ENCODE results near the gene DPH2.

DPH2 gene

DNA sequence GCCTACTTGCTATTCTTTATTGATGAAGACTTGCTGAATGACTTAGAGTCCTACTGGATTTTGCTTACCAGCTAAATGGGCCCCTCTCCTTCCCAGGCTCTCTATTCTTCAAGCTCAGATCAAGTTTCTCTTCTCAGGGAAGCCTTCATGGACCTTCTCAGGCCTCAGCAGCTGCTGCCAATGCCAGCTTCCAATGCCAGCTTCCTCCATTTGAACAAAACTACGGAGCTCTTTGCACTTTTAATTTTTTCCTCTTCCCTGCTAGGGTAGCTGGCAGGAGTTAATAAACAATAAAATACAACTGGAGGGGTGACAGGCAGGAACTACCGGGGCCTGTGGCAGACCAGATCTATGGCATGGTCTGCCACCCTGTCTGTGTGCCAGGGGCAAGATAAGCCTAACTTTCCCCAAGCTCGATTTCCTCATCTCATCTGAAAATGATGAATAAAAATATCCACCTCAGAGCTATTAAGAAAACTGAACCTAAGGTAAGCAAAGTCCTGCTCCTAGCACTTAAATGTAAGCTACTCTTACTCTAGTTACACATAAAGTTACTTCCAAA lies 24.1 kb upstream of the DPH2 start:
- DNase-seq: no peak
- Histone ChIP-seq H3K27me3 (replicated peaks; ENCODE audit: control insufficient read depth, insufficient read depth, low read length, poor library complexity, severe bottlenecking) (no peaks in the 10 kb centered on the region), H3K4me3 (ENCODE audit: insufficient read depth, low read depth, low read length, poor library complexity, severe bottlenecking) (peak overlapping the region; percentile 80), H3K4me1 (ENCODE audit: control insufficient read depth, insufficient read depth, low read length, poor library complexity, severe bottlenecking) (peaks cover 24% of the 10 kb centered on the region), H3K36me3 (ENCODE audit: control insufficient read depth, insufficient read depth, low read length) (no peaks in the 10 kb centered on the region), H3K9me3 (ENCODE audit: control insufficient read depth, low read length) (no peaks in the 10 kb centered on the region), H3K27ac (ENCODE audit: insufficient read depth, low read length, poor library complexity, severe bottlenecking) (peak overlapping the region; percentile 98)

DNA sequence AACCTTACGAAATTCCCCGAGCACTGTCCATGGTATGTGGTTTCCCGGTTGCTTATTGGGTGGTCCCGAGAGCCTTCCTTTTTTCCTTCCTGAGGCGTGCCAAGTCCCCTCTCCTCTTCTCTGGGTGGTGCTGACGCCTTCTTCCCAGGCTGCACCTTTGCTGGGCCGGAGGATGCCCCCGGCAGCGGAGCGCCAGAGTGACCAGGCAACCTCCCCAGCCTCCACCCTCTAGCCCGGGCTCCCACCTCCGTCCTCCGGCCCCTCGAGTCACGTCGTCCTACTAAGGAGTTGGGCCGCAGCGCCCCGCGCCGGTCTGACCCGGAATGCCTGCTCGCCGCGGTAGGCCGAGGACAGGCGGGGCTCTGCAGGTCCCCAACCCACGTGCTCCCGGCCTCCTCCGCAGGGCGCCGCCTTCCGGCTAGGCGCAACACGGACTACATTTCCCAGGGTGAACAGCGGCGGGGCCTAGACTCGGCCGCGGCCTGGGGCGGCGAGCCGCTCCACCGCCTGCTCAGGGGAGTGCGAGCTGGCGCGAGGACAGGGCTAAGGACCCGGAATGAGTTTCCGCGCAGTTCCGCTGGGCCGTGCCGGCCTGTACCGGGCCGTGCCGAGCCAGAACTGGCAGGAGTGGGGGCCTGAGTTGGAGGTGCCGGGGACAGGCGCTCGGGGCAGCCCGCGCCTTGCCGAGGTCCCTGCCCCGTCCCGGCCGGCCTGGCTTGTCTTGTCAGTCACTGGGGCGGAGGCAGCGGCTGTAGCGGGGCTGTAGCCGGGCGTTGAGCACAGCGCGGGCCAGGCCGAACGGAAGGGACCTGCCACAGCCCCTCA lies 23.4 kb upstream of the DPH2 start, which contains the start of gene IPO13:
Gene IPO13, plus strand, starts transcription at position 715 of the 825 bp plus-strand sequence. CDS start 651 bp downstream, outside the sequence.
- H3K9me3 ChIP-seq (ENCODE audit: control insufficient read depth, low read length): no peaks in the 10 kb centered on the region
- H3K4me3 ChIP-seq (ENCODE audit: insufficient read depth, low read depth, low read length, poor library complexity, severe bottlenecking): peak within 1 kb of the TSS; percentile 80
- H3K27ac ChIP-seq (ENCODE audit: insufficient read depth, low read length, poor library complexity, severe bottlenecking): peak within 1 kb of the TSS; percentile 98
- H3K27me3 ChIP-seq (replicated peaks; ENCODE audit: control insufficient read depth, insufficient read depth, low read length, poor library complexity, severe bottlenecking): no peaks in the 10 kb centered on the region
- peak; percentile 80 to 92 (median 89) for DNase-seq
- H3K36me3 ChIP-seq (ENCODE audit: control insufficient read depth, insufficient read depth, low read length): no peaks in the 10 kb centered on the region
- H3K4me1 ChIP-seq (ENCODE audit: control insufficient read depth, insufficient read depth, low read length, poor library complexity, severe bottlenecking): peaks cover 24% of the 10 kb centered on the region

DNA sequence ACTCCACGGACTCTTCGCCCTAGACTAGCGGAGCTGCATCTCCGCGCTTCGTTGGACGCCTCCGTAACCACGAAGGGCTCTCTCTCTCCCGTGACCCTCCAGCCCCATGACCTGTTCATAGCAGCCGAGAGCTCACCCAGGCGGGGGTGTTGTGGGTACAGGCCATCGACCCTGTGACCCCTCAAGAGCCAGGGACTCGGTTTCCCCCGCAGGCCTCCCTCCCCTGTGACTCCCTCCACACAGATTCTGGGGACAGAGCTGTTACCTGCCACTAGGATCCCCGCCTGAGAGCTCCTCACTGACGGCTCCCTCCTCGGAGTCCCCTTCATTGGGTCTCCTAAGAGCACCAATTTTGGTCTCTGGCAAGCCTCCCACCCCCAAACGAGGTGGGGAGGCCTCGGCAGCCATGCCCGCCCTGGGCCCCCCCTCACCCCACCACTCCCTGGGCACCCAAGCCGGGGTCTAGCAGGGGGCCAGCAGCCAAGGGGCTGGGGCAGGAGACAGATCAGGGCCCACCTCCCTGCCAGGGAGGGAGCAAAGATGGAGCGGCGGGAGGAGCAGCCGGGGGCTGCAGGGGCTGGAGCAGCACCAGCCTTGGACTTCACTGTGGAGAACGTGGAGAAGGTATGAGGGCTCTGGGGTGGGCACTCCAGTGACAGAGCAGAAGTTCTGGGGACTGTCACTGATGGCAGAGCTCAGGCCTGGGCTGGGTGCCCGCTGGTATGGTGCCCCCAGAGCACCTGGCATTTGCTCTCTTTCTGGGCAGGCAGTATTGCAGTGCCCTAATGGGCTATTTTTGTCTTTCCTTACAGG lies 22.5 kb upstream of the DPH2 start:
- no peaks in the 10 kb centered on the region for H3K27me3 ChIP-seq (replicated peaks; ENCODE audit: control insufficient read depth, insufficient read depth, low read length, poor library complexity, severe bottlenecking)
- peaks cover 24% of the 10 kb centered on the region for H3K4me1 ChIP-seq (ENCODE audit: control insufficient read depth, insufficient read depth, low read length, poor library complexity, severe bottlenecking)
- DNase-seq: no peak
- peak overlapping the region; percentile 80 for H3K4me3 ChIP-seq (ENCODE audit: insufficient read depth, low read depth, low read length, poor library complexity, severe bottlenecking)
- H3K27ac ChIP-seq (ENCODE audit: insufficient read depth, low read length, poor library complexity, severe bottlenecking): peak overlapping the region; percentile 98
- H3K36me3 ChIP-seq (ENCODE audit: control insufficient read depth, insufficient read depth, low read length): no peaks in the 10 kb centered on the region
- H3K9me3 ChIP-seq (ENCODE audit: control insufficient read depth, low read length): no peaks in the 10 kb centered on the region

DNA sequence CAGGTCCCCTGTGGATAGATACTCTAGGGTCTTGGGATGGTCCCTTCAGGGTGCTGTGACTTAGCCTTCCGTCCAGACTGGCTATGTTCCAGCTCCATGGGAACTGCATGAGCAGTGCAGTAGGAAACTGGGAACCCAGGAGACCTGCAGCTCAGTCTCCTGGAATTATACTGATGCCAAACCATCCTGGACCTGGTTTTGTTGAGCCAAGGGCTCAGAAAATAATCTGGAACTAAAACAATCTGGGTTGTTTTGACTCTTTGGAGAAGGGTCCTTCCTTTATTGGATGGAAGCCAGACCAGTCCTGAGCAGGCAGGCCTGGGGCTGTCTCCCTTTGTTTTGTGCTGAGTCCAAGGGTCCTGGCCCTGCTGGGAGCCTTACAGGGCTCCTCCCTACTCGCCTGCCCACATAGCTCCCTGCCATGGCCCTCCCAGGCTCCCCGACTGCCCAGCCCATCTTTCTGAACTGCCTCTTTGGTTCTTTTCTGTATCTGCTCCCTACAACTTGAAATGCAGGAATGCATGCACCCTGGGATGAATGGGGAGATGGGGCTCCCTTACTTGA lies 21.9 kb upstream of the DPH2 start:
- no peak overlapping the region for H3K4me3 ChIP-seq (ENCODE audit: insufficient read depth, low read depth, low read length, poor library complexity, severe bottlenecking)
- H3K27ac ChIP-seq (ENCODE audit: insufficient read depth, low read length, poor library complexity, severe bottlenecking): no peak overlapping the region
- no peaks in the 10 kb centered on the region for H3K9me3 ChIP-seq (ENCODE audit: control insufficient read depth, low read length)
- peaks cover 24% of the 10 kb centered on the region for H3K4me1 ChIP-seq (ENCODE audit: control insufficient read depth, insufficient read depth, low read length, poor library complexity, severe bottlenecking)
- no peaks in the 10 kb centered on the region for H3K27me3 ChIP-seq (replicated peaks; ENCODE audit: control insufficient read depth, insufficient read depth, low read length, poor library complexity, severe bottlenecking)
- DNase-seq: no peak
- H3K36me3 ChIP-seq (ENCODE audit: control insufficient read depth, insufficient read depth, low read length): no peaks in the 10 kb centered on the region

DNA sequence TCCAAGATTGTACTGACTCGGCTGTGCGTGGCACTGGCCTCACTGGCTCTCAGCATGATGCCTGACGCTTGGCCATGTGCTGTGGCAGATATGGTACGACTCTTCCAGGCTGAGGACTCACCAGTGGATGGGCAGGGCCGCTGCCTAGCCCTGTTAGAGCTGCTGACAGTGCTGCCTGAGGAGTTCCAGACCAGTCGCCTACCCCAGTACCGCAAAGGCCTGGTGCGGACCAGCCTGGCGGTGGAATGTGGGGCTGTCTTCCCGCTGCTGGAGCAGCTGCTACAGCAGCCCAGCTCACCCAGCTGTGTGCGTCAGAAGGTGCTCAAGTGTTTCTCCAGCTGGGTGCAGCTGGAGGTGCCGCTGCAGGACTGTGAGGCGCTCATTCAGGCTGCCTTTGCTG lies 20.1 kb upstream of the DPH2 start:
- H3K27me3 ChIP-seq (replicated peaks; ENCODE audit: control insufficient read depth, insufficient read depth, low read length, poor library complexity, severe bottlenecking): no peaks in the 10 kb centered on the region
- H3K4me3 ChIP-seq (ENCODE audit: insufficient read depth, low read depth, low read length, poor library complexity, severe bottlenecking): no peak overlapping the region
- H3K4me1 ChIP-seq (ENCODE audit: control insufficient read depth, insufficient read depth, low read length, poor library complexity, severe bottlenecking): peaks cover 24% of the 10 kb centered on the region
- H3K36me3 ChIP-seq (ENCODE audit: control insufficient read depth, insufficient read depth, low read length): no peaks in the 10 kb centered on the region
- no peak for DNase-seq
- no peak overlapping the region for H3K27ac ChIP-seq (ENCODE audit: insufficient read depth, low read length, poor library complexity, severe bottlenecking)
- no peaks in the 10 kb centered on the region for H3K9me3 ChIP-seq (ENCODE audit: control insufficient read depth, low read length)

DNA sequence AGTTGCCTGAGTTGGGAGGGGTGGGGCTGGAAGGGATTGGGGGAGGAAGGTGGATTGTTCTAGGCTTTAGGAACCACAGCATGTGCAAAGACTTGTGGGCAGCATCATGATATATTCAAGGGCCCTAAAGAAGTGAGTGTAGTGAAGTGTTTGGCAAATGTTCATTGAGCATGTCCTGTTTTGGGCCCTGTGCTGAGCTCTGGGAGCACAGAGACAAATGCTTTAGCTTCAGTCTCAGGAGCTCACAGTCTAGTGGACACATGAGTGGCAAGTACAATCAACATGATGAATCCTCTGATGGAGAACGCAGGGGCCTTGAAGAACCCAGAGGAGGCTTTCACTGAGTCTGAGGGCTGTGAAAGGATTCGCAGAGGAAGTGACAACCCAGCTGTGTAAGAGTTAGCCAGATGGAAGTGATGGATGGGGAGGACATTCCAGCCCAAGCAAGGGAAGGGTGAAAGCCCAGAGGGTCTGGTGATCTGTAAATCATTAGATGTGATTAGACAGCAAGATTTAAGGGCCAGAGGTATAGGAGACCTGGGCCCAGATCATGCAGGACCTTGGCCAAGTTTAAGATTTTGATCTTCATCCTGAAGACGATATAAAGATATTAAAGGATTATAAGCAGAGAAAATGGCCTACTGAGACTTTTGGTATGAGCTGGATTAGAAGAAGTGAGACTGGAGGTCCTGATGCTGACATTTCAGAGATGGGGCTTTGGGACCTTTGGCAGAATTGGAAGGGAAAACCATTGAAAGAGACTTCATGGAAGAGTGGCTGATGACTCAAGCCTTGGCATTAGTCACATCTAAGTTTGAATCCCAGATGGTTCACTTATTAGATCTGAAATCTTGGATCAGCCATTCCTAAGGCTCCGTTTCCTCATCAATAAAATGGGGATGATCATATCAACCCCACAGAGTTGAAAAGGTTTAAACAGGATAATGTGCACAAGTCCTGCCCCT lies 18.5 kb upstream of the DPH2 start:
- Histone ChIP-seq H3K4me1 (ENCODE audit: control insufficient read depth, insufficient read depth, low read length, poor library complexity, severe bottlenecking) (peaks cover 16% of the 10 kb centered on the region), H3K27me3 (replicated peaks; ENCODE audit: control insufficient read depth, insufficient read depth, low read length, poor library complexity, severe bottlenecking) (no peaks in the 10 kb centered on the region), H3K36me3 (ENCODE audit: control insufficient read depth, insufficient read depth, low read length) (no peaks in the 10 kb centered on the region), H3K27ac (ENCODE audit: insufficient read depth, low read length, poor library complexity, severe bottlenecking) (no peak overlapping the region), H3K9me3 (ENCODE audit: control insufficient read depth, low read length) (no peaks in the 10 kb centered on the region), H3K4me3 (ENCODE audit: insufficient read depth, low read depth, low read length, poor library complexity, severe bottlenecking) (no peak overlapping the region)
- no peak for DNase-seq

DNA sequence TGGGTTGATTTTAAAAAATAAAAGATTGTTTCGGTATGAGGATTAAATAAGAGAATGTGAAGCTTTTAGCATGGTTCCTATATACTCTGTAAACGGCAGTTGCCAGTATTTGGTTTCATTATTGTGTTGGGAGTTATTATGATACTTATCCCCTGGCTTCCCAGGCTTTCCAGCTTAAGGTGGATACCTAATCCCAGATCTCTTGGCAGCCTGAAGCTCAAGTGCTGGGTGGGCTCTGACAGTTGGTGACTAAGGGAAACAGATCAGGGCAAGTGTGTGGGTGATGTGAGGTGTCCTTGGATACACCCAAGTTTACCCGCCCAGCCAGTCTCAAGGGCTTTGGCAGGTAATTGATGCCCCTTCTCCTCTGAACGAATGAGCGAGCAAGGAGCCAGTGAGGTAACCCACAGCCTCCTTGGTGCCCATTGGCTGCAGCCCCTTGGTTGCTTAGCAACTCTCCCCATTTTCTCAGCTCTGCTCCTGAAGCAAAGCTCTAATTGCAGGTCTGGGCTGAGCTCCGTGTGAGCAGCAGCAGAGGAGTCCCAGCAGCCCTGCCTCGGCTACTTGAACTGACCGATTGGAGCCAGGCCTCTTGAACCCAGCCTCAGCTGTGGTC lies 17.0 kb upstream of the DPH2 start:
- H3K27ac ChIP-seq (ENCODE audit: insufficient read depth, low read length, poor library complexity, severe bottlenecking): no peak overlapping the region
- peaks cover 5% of the 10 kb centered on the region for H3K4me1 ChIP-seq (ENCODE audit: control insufficient read depth, insufficient read depth, low read length, poor library complexity, severe bottlenecking)
- H3K4me3 ChIP-seq (ENCODE audit: insufficient read depth, low read depth, low read length, poor library complexity, severe bottlenecking): no peak overlapping the region
- DNase-seq: no peak
- H3K9me3 ChIP-seq (ENCODE audit: control insufficient read depth, low read length): no peaks in the 10 kb centered on the region
- peaks cover 2% of the 10 kb centered on the region for H3K36me3 ChIP-seq (ENCODE audit: control insufficient read depth, insufficient read depth, low read length)
- no peaks in the 10 kb centered on the region for H3K27me3 ChIP-seq (replicated peaks; ENCODE audit: control insufficient read depth, insufficient read depth, low read length, poor library complexity, severe bottlenecking)

DNA sequence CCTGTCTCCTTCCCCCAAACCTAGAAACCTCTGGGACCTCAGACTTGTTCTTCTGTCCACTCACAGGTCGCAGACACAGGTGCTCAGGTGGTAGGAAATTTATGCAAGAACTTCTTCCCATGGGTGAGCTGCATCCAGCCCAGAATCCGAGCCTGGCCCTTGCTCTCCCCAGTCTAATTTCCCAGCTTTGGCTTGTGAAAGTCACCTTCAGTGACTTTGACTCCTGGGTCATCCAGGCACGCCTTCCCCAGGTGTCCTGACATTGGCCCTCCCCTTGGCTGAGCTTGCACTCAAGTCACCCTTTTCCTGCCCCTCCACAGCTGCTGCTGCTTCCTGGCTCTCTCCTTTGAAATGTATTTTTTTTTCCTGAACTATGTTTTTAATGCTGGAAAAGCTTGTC lies 16.4 kb upstream of the DPH2 start:
- Histone ChIP-seq H3K4me3 (ENCODE audit: insufficient read depth, low read depth, low read length, poor library complexity, severe bottlenecking) (no peak overlapping the region), H3K27me3 (replicated peaks; ENCODE audit: control insufficient read depth, insufficient read depth, low read length, poor library complexity, severe bottlenecking) (no peaks in the 10 kb centered on the region), H3K9me3 (ENCODE audit: control insufficient read depth, low read length) (no peaks in the 10 kb centered on the region), H3K27ac (ENCODE audit: insufficient read depth, low read length, poor library complexity, severe bottlenecking) (no peak overlapping the region), H3K4me1 (ENCODE audit: control insufficient read depth, insufficient read depth, low read length, poor library complexity, severe bottlenecking) (peaks cover 1% of the 10 kb centered on the region), H3K36me3 (ENCODE audit: control insufficient read depth, insufficient read depth, low read length) (peaks cover 7% of the 10 kb centered on the region)
- DNase-seq: no peak

DNA sequence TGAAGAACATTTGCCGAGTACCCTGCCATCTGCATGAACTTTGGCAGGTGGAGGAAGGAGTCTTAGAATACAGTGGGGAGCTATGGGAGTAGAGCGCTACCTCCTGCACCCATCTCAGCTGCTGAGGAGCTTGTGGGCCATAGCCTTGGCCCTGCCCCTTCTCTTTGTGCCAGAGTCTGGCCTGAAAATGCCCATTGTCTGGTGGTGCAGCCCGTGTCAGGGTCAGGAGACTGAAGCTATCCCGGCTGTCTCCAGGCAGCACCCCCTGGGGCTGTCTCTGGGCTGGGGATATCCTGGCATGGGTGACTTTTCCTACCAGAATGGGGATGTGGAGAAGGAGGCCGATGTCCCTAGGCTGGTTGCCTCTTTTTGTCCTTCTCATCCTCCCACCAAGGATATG lies 15.8 kb upstream of the DPH2 start:
- no peak overlapping the region for H3K27ac ChIP-seq (ENCODE audit: insufficient read depth, low read length, poor library complexity, severe bottlenecking)
- H3K9me3 ChIP-seq (ENCODE audit: control insufficient read depth, low read length): no peaks in the 10 kb centered on the region
- H3K4me1 ChIP-seq (ENCODE audit: control insufficient read depth, insufficient read depth, low read length, poor library complexity, severe bottlenecking): no peaks in the 10 kb centered on the region
- DNase-seq: no peak
- peaks cover 8% of the 10 kb centered on the region for H3K36me3 ChIP-seq (ENCODE audit: control insufficient read depth, insufficient read depth, low read length)
- H3K27me3 ChIP-seq (replicated peaks; ENCODE audit: control insufficient read depth, insufficient read depth, low read length, poor library complexity, severe bottlenecking): no peaks in the 10 kb centered on the region
- H3K4me3 ChIP-seq (ENCODE audit: insufficient read depth, low read depth, low read length, poor library complexity, severe bottlenecking): no peak overlapping the region

Measured in effector memory CD4-positive, alpha-beta T cell (primary cell).